GM12878 (cell line): ENCODE results near the gene IL1RAPL1. TPM values are rescaled to one million over a fixed set of nuclear protein-coding genes. Genes with fewer than 3 reads are reported as not detected.

Source experiments
- ATAC-seq: fragments of 200-7000 bp; cut with Tn5 transposase; 3 replicates; pipeline ENCODE4 v1.9.1; 2020; ENCODE audit warnings: mild to moderate bottlenecking, moderate library complexity
- BruUV-seq: library from RNA; stranded (reverse); fragments of 400-500 nt; replicated peaks from 2 replicates; lab custom pipeline; 2021; lab: Mats Ljungman, UMichigan
- CTCF ChIA-PET: fragments of 300-600 bp; sonication (Branson Sonifier 250); formaldehyde crosslinking; extraction: SDS; loops from one replicate; lab custom pipeline; 2021; ENCODE audit warnings: inconsistent platforms; lab: Yijun Ruan, JAX
- POLR2A ChIA-PET: fragments of 350-600 bp; formaldehyde crosslinking; extraction: SDS; loops from one replicate; lab custom pipeline; 2021; ENCODE audit warnings: inconsistent platforms; lab: Charles Lee
- RAD21 ChIA-PET: fragments of 300-600 bp; sonication (Branson Sonifier 250); formaldehyde crosslinking; loops from one replicate; lab custom pipeline; 2023; ENCODE audit warnings: antibody characterized with exemption; ENCODE audit not compliant: unreplicated experiment; lab: Charles Lee
- SMC1A ChIA-PET: fragments of 300-600 bp; sonication (Branson Sonifier 250); formaldehyde crosslinking; loops from one replicate; lab custom pipeline; 2023; ENCODE audit not compliant: unreplicated experiment, uncharacterized antibody; lab: Charles Lee
- DNase-seq: peaks from one replicate; pipeline ENCODE4 v3.0.0-alpha.2; 2011; ENCODE audit warnings: low read depth, low spot score
- FAIRE-seq: peaks from 3 replicates; lab custom pipeline; 2011; peaks lifted over from hg19 to GRCh38; lab: Jason Lieb, UNC
- H2AFZ ChIP-seq: 2 replicates; pipeline ENCODE4 v1.6.0; 2011; ENCODE audit warnings: low read depth, low read length, control low read depth; ENCODE audit not compliant: control insufficient read depth
- H3K27ac ChIP-seq: 2 replicates; pipeline ENCODE4 v1.5.1; 2011; ENCODE audit warnings: control low read depth; ENCODE audit not compliant: control insufficient read depth, insufficient read depth
- H3K27me3 ChIP-seq, 2 experiments: replicated peaks in 1 of 2; 2 replicates each; pipeline versions ENCODE4 v1.6.0 to v1.6.1; 2011; ENCODE audit warnings: low read length in 1 of 2; ENCODE audit not compliant: control insufficient read depth in 2 of 2, insufficient read depth in 2 of 2
- H3K36me3 ChIP-seq, 2 experiments: 2 replicates each; pipeline ENCODE4 v1.5.1; 2011; ENCODE audit warnings: low read length in 1 of 2; ENCODE audit not compliant: control insufficient read depth in 2 of 2, insufficient read depth in 2 of 2
- H3K4me1 ChIP-seq: 2 replicates; pipeline ENCODE4 v1.6.1; 2011; ENCODE audit warnings: mild to moderate bottlenecking, low read length, moderate library complexity, mixed read lengths; ENCODE audit not compliant: control insufficient read depth, insufficient read depth
- H3K4me2 ChIP-seq: 2 replicates; pipeline ENCODE4 v1.6.0; 2011; ENCODE audit warnings: control low read depth; ENCODE audit not compliant: control insufficient read depth, insufficient read depth
- H3K4me3 ChIP-seq: fragments of 200-600 bp; sonication (generic); 2 replicates; pipeline ENCODE4 v1.5.1; 2016
- H3K79me2 ChIP-seq: 2 replicates; pipeline ENCODE4 v1.6.0; 2011; ENCODE audit warnings: low read length; ENCODE audit not compliant: control insufficient read depth, insufficient read depth
- H3K9ac ChIP-seq: 2 replicates; pipeline ENCODE4 v1.8.0; 2011; ENCODE audit warnings: low read length, control low read depth, mixed read lengths; ENCODE audit not compliant: control insufficient read depth, insufficient read depth
- H3K9me3 ChIP-seq: replicated peaks from 3 replicates; pipeline ENCODE4 v1.5.1; 2011; ENCODE audit warnings: mild to moderate bottlenecking, low read length; ENCODE audit not compliant: control insufficient read depth, insufficient read depth
- H4K20me1 ChIP-seq: 2 replicates; pipeline ENCODE4 v1.6.0; 2011; ENCODE audit not compliant: control insufficient read depth, insufficient read depth
- CHD2 ChIP-seq: IDR thresholded peaks from 2 replicates; pipeline ENCODE4 v1.6.1; 2011; ENCODE audit warnings: low read depth, low read length, improper control_type of control experiment, borderline replicate concordance
- CREM ChIP-seq: IDR thresholded peaks from 2 replicates; pipeline ENCODE4 v1.6.1; 2014; ENCODE audit warnings: antibody characterized with exemption, low read depth
- CTCF ChIP-seq, 3 experiments: IDR thresholded peaks in 2 of 3; conservative IDR thresholded peaks in 1 of 3; 2 replicates each; pipeline ENCODE4 v1.5.1; 2011; ENCODE audit warnings: low read depth in 3 of 3, low read length in 3 of 3, mild to moderate bottlenecking in 3 of 3, control low read depth in 2 of 3, moderate library complexity in 2 of 3, inconsistent platforms in 1 of 3, mixed read lengths in 1 of 3; ENCODE audit not compliant: control insufficient read depth in 2 of 3, insufficient read depth in 1 of 3; ENCODE audit errors: extremely low read depth in 1 of 3
- EZH2 ChIP-seq: IDR thresholded peaks from 2 replicates; pipeline ENCODE4 v1.6.1; 2012; ENCODE audit warnings: low read depth, mild to moderate bottlenecking, control low read depth, inconsistent platforms, low read length, borderline replicate concordance; ENCODE audit not compliant: control insufficient read depth
- PAX5 ChIP-seq: IDR thresholded peaks from 2 replicates; pipeline ENCODE4 v1.6.1; 2011; ENCODE audit warnings: low read depth, low read length, borderline replicate concordance
- PBX3 ChIP-seq: IDR thresholded peaks from 2 replicates; pipeline ENCODE4 v1.6.1; 2011; ENCODE audit warnings: mild to moderate bottlenecking, low read depth, low read length, moderate library complexity; ENCODE audit not compliant: insufficient replicate concordance
- RCOR1 ChIP-seq: conservative IDR thresholded peaks from 2 replicates; pipeline ENCODE4 v1.6.1; 2012; ENCODE audit warnings: low read depth, low read length, improper control_type of control experiment
- RELB ChIP-seq: fragments of 450-650 bp; IDR thresholded peaks from 2 replicates; pipeline ENCODE4 v1.6.1; 2017; ENCODE audit warnings: low read depth, mild to moderate bottlenecking, moderate library complexity
- SIN3A ChIP-seq: IDR thresholded peaks from 2 replicates; pipeline ENCODE4 v1.6.1; 2012; ENCODE audit warnings: low read depth, low read length, improper control_type of control experiment
- SMAD5 ChIP-seq: IDR thresholded peaks from 2 replicates; pipeline ENCODE4 v1.6.1; 2016; ENCODE audit warnings: antibody characterized with exemption, low read depth
- SPI1 ChIP-seq: IDR thresholded peaks from 2 replicates; pipeline ENCODE4 v1.6.1; 2011; ENCODE audit warnings: low read depth, mild to moderate bottlenecking, low read length, moderate library complexity, borderline replicate concordance; ENCODE audit not compliant: insufficient read depth
- SREBF1 ChIP-seq: IDR thresholded peaks from 2 replicates; pipeline ENCODE4 v1.6.1; 2012; ENCODE audit warnings: mild to moderate bottlenecking, low read length
- TBL1XR1 ChIP-seq: IDR thresholded peaks from 2 replicates; pipeline ENCODE4 v1.6.1; 2012; ENCODE audit warnings: low read depth, low read length, improper control_type of control experiment
- WRNIP1 ChIP-seq: IDR thresholded peaks from 2 replicates; pipeline ENCODE4 v1.6.1; 2011; ENCODE audit warnings: low read depth, low read length, improper control_type of control experiment, borderline replicate concordance
- WGBS: methylation state at CpG from one replicate; pipeline ENCODE4 v1.1.6; 2016; ENCODE audit warnings: low lambda C conversion rate; ENCODE audit not compliant: insufficient replicate concordance, insufficient coverage; ENCODE audit errors: missing lambda C conversion rate; 5-methylcytosine and 5-hydroxymethylcytosine counted together
- in situ Hi-C: fragments of 300-500 bp; cut with MboI; formaldehyde crosslinking; loops from 9 replicates; pipeline ENCODE4 v1.14.3; 2018; ENCODE audit warnings: mixed read lengths
- intact Hi-C: fragments of 100-400 bp; cut with micrococcal nuclease; formaldehyde crosslinking; loops from one replicate; pipeline ENCODE4 v1.14.2; 2022; ENCODE audit not compliant: unreplicated experiment
- polyA plus RNA-seq, 11 experiments: library from polyadenylated mRNA; depleted of rRNA in 4 of 11; unstranded in 6 of 11; stranded (reverse) in 5 of 11; fragments of >200 nt; fragmentation: Nextera tagmentation in 4 of 11; fragmentation: Illumina TruSeq in 1 of 11; extraction: Ambion mirVana in 4 of 11; extraction: Trizol in 1 of 11; gene quantifications; 1 replicate in 1 of 11; 2 replicates in 10 of 11; pipeline versions ENCODE4 v1.2.1 to v1.2.3, GENCODE V29; 2011 to 2016; ENCODE audit warnings: inconsistent platforms in 2 of 11, missing spikeins in 2 of 11, low read depth in 1 of 11
- total RNA-seq, 4 experiments: library from RNA; depleted of rRNA in 3 of 4; stranded (reverse); fragments of >200 nt in 3 of 4; fragmentation: Illumina TruSeq in 1 of 4; extraction: Trizol in 1 of 4; gene quantifications; 2 replicates each; pipeline versions ENCODE4 v1.2.1 to v1.2.3, GENCODE V29; 2013 to 2021

Gene IL1RAPL1
- total and polyA plus RNA-seq, 10 of the 15 experiments (the other 5 are each of a cell fraction or from before 2014, with no cell fraction given), result not detected

GRCh38 chrX:29435396-29435795 is 848.1 kb downstream of the IL1RAPL1 start:
- in situ Hi-C loops, result no loop called here
- H3K79me2 ChIP-seq, result no peaks in the 10 kb centered on the region
- RAD21 ChIA-PET, result no interaction called here
- POLR2A ChIA-PET, result no interaction called here
- 30% methylated on average over 4 of the region's 4 CpGs for whole genome bisulfite sequencing
- TF ChIP-seq SPI1, result peak; percentile 23; the same call in 1 of the 2 replicates
- no peak for TF ChIP-seq RCOR1
- TF ChIP-seq, all 136 proteins: peak for 1
- H3K4me3 ChIP-seq, result no peak overlapping the region
- intact Hi-C loops, result no loop called here
- H2AFZ ChIP-seq, result no peak overlapping the region
- no peaks in the 10 kb centered on the region for H3K9me3 ChIP-seq
- no peaks in the 10 kb centered on the region for H4K20me1 ChIP-seq
- H3K27me3 ChIP-seq, result no peaks in the 10 kb centered on the region
- H3K9ac ChIP-seq, result no peak overlapping the region
- ATAC-seq (no peak), DNase-seq (no peak), FAIRE-seq (no peak)
- no peak overlapping the region for H3K27ac ChIP-seq
- ChIA-PET SMC1A (no interaction called here), CTCF (no interaction called here)
- H3K4me2 ChIP-seq, result no peak overlapping the region
- BruUV-seq, result no TSS peak
- H3K36me3 ChIP-seq, result no peaks in the 10 kb centered on the region
- no peaks in the 10 kb centered on the region for H3K4me1 ChIP-seq

GRCh38 chrX:29447867-29448266 is 860.6 kb downstream of the IL1RAPL1 start:
- H3K9me3 ChIP-seq, result no peaks in the 10 kb centered on the region; the same call in 2 of the 3 replicates
- H4K20me1 ChIP-seq, result no peaks in the 10 kb centered on the region
- DNase-seq (no peak), FAIRE-seq (no peak), ATAC-seq (no peak)
- no TSS peak for BruUV-seq
- POLR2A ChIA-PET, result no interaction called here
- H2AFZ ChIP-seq, result no peak overlapping the region
- CTCF ChIA-PET, result no interaction called here
- intact Hi-C loops, result no loop called here
- H3K79me2 ChIP-seq, result no peaks in the 10 kb centered on the region
- no peaks in the 10 kb centered on the region for H3K4me1 ChIP-seq
- no peak overlapping the region for H3K4me2 ChIP-seq
- H3K36me3 ChIP-seq, result no peaks in the 10 kb centered on the region
- H3K27me3 ChIP-seq, result no peaks in the 10 kb centered on the region
- TF ChIP-seq CTCF (IDR thresholded peaks at IDR 0.05 in 2 of 3, conservative IDR thresholded peaks at IDR 0.05 in 1 of 3; ENCODE audit: control insufficient read depth in 2 of 3, extremely low read depth in 1 of 3, insufficient read depth in 1 of 3, low read depth in 3 of 3, low read length in 3 of 3) (no peak), TBL1XR1 (no peak), SREBF1 (no peak), CREM (no peak), SMAD5 (no peak), PAX5 (no peak), PBX3 (no peak), CHD2 (no peak), WRNIP1 (no peak), RELB (no peak), SIN3A (no peak), EZH2 (no peak)
- WGBS, result 43% methylated on average over 2 of the region's 2 CpGs
- in situ Hi-C loops, result no loop called here
- no peak overlapping the region for H3K4me3 ChIP-seq
- SMC1A ChIA-PET, result no interaction called here
- no peak overlapping the region for H3K9ac ChIP-seq
- H3K27ac ChIP-seq, result no peak overlapping the region
- RAD21 ChIA-PET, result no interaction called here
